NCI-H774 (cell line): Measurements from ENCODE around the gene LHFPL3.
A peak's percentile ranks its signal among the peaks of the same experiment; 100 is the strongest.
"Not testable (repeated sequence)": the region's sequence is repeated elsewhere in the genome, so short reads cannot be mapped to it uniquely, and the experiment has no call there.

Source experiments
- DNase-seq: peaks from one replicate; lab custom pipeline; 2025; lab: John Stamatoyannopoulos, UW

LHFPL3 gene

GRCh38 chr7:104482362-104483037 lies 154.1 kb downstream of the LHFPL3 start:
- DNase-seq, result peak; percentile 76

- no peak for DNase-seq
Measured at GRCh38 chr7:104486931-104487330, 158.5 kb downstream of the LHFPL3 start.

DNA sequence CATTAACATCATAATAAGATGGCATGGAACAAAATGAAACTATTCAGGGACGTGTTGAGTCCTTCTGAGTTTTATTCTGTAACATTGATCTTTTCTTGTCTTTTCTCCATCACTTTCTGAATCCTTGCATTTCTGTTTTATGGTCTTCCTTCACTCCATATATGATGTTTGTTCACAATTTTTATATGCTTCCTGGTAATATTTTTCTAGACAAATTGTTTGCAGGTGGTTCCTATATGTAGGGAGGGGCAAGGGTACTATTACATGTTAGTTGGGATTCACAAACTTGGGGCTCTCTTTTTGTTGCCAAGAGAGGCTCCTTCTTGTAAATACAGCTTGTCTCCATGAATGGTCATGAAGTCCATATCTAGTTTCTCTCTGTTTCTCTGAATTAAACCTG lies 159.2 kb downstream of the LHFPL3 start:
- DNase-seq, result no peak

DNA sequence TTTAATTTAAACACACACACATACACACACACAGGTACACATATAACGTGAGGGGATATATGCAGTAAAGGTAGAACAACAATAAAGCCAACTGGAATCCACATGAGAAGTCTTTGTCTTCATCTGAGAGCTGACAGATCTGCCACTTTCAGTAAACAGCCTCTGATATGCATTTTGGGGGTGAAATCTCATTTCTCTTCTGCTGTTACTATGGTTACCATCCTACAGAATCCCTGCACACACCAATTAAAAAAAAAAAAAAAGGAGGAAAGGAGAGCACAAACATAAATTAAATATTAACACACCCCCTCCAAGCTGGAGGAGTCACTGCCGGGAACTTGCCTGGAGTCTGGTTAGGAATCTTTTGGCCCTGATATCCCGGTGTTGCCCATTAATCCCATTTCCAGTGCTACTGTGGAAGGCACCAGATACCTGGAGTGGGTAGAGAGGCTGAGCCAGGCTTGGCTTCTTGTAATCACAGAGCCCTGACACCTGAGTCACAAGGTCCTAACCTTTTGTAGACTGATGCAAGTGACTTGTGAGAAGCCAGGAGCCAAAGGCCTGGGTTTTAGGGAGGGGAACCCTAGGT lies 169.1 kb downstream of the LHFPL3 start:
- no peak for DNase-seq

DNA sequence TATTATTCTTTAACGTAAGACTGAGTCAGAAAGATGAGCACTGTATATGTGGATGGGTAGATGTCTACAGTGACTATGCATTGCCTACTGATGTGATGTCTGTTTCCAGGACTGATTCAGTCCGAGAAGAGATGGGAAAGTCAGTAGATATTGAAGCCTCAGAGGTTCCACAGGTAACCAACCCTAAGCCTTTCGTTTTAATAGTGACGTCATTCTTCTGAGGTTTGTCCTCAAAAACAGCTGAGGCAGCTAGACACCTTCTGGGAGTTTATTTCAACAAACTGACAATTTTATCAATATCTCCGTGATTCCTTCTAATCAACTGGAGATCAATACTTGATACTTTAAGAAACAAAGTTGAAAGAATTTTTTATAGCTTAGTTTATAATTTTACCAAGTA lies 171.6 kb downstream of the LHFPL3 start:
- no peak for DNase-seq

DNA sequence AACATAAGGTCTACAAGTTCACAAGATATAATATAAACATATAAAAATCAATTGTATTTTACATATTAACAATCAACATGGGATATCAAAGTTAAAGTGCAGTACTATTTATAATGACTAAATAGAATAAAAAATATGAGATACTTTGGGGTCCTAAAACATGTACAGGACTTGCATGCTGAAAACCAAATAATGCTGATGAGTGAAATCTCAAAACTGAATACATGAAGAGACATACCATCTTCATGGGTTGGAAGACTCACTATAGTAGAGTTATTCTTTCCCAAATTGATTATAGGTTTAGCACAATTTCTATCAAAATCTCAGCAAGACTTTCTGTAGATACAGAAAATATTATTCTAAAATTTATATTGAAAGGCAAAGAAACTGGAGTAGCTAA lies 181.5 kb downstream of the LHFPL3 start:
- DNase-seq, result no peak

- DNase-seq, result no peak
Measured at GRCh38 chr7:104524853-104525252, 196.4 kb downstream of the LHFPL3 start.

DNA sequence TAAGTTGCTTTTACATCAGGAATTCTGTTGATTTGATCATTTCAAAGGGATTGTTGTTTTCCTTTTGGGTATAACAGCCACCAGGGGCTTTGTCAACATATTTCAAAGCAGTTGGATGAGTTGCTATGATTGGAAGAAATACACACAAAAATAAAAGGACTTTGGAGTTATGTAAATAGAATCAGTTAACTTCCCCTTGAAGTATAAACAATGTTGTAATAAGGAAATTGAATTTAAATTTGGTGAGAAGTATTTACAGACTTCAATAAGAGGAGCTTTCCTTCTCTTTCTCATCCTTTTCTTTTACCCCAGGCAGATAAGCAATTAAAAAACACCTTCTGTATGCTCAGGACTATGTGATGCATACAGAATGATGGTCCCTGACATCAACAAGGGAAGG lies 199.7 kb downstream of the LHFPL3 start:
- no peak for DNase-seq

DNA sequence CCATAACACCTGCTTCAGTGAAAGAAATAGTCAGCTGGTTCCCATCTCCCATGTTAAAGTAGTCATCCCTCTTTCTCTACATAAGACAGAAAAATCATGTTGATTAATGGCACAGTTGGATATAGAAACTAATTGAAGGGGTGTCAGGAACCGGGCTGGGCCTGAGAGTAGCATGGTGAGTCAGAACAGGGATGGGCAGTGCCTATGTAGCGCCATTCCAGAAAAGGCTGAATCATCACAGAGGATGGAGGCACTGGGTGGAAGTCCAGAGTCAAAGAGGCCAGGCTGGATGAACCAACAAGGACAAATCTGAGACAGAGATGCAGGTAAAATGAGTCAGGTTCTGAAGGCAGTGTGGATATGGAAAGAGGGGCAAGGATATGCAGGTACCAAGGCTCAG lies 201.2 kb downstream of the LHFPL3 start:
- no peak for DNase-seq

GRCh38 chr7:104530251-104530650 lies 201.8 kb downstream of the LHFPL3 start:
- no peak for DNase-seq

GRCh38 chr7:104534149-104534548 lies 205.7 kb downstream of the LHFPL3 start:
- no peak for DNase-seq

DNA sequence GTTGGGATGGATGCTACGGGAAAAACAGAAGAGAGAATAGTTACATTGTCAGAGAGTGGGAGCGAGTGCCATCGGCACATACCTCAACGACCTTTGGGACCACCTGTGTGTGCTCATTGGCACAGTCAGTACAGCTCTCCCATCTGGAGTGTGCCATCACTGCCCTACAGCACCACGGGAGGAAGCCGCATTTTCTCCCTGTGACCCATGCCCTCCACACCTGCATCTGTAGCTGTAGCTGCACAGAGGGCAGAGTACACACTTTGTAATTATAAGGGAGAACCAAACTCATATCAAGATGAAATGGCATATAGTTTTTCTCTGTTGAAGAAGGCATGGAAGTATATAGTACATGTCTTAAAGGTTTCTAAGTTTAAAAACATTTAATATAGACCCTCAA lies 207.4 kb downstream of the LHFPL3 start:
- no peak for DNase-seq

- no peak for DNase-seq
Measured at GRCh38 chr7:104536956-104537355, 208.6 kb downstream of the LHFPL3 start.

DNA sequence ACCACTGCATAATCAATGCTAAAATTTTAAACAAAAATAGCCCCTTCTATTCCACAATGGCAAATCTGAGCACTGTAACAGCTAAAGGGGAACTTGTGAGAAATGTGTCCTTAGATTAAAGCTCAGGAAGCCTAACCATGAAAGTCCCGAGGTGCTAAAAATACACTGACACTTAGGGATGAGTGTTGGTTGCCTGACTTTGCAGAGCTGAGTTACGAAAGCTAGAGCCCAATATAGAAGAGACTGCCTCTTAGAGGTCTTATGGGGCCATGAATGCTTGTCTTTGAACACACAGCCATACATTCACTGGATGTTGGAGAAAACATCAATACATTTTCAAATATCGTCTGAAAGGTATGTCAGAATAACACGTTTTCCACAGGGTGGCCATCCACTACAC lies 209.7 kb downstream of the LHFPL3 start:
- DNase-seq, result no peak

DNA sequence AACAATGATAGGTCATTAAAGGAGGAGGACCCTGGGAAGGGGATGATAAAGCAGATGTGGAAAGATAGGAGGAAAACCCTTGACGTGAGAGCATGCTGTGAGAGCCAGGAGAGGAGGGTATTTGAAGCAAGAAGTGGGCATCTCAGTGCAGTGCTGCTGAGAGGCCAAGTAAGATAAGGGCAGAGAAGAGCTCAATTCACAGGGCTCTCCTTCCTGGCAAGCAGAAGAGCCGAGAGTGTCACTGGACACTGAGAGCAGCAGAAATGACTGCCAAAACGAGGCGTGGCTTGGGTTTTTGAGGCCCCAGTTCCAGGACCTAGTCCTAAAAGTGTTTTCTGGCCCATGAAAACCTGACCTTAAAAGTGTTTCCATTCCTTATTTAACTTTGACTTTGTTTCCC lies 213.5 kb downstream of the LHFPL3 start:
- no peak for DNase-seq

GRCh38 chr7:104548861-104549260 lies 220.5 kb downstream of the LHFPL3 start:
- no peak for DNase-seq

DNA sequence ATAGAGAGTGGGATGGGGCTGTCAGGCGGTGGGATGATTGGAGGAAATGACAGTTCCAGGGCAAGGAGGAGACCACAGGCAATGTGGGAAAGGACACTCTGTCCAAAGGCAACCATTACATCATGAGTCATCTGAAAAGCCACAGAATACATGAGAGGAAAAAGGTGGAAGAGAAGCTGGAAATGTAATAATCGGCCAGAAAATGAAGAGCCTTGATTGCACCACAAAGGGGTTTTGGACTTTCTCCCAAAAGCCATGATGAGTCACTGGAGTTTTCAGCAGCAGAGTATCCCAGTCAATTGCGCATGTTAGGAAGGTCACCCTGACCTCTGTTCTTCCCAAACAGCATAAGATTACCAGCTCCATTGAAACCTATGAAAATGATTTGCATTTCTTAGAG lies 222.0 kb downstream of the LHFPL3 start:
- DNase-seq, result no peak

GRCh38 chr7:104551226-104551625 lies 222.8 kb downstream of the LHFPL3 start:
- no peak for DNase-seq

DNA sequence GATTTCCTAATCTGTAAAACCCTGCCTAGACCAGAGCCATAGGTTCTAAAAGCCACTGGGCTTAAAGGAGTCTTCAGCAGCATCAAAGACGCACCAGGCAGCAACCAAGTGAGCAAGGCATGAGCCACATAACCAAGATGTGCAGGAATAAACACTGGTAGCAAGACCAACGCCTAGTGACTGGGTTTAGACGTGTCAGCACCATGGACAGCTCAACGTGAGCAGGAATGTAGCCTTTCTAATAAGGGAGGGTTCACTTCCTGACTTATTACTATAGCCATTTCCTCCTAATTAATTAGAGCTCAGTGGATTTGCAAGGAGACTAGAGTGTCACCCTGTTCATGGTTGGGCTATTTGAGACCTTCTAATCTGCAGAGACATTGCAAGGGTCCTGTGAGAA lies 223.7 kb downstream of the LHFPL3 start:
- no peak for DNase-seq

GRCh38 chr7:104553074-104553473 lies 224.7 kb downstream of the LHFPL3 start:
- no peak for DNase-seq

DNA sequence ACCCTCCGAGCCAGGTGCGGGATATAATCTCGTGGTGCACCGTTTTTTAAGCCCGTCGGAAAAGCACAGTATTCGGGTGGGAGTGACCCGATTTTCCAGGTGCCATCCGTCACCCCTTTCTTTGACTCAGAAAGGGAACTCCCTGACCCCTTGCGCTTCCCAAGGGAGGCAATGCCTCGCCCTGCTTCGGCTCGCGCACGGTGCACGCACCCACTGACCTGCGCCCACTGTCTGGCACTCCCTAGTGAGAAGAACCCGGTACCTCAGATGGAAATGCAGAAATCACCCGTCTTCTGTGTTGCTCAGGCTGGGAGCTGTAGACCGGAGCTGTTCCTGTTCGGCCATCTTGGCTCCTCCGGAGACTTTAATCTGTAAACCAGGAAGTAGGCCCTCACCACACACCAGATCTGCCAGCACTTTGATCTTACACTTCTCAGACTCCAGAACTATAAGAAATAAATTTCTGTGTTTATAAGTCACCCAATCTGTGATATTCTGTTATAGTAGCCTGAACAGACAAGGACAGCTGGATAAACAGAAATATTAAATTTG lies 235.0 kb downstream of the LHFPL3 start:
- DNase-seq, result not testable (repeated sequence)

GRCh38 chr7:104569751-104570150 lies 241.3 kb downstream of the LHFPL3 start:
- DNase-seq, result no peak

DNA sequence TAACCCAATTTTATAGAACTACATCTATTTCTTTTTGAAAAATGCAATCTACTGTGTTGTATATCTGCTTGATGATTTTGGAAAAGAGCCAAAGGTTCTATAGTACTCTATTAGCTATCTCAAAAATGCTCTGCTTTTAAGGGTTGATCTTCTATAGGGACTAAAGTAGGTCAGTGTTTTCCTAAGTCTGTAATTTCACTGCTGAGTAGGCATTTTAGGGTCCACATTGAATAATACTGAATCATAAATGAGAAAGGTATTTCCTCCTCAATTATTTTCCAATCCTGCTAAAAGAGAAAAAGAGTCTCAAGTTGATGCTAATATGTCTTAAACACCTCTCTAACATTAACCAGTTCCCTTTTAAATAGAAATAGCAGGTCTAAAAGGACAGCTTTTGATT lies 244.2 kb downstream of the LHFPL3 start:
- no peak for DNase-seq

DNA sequence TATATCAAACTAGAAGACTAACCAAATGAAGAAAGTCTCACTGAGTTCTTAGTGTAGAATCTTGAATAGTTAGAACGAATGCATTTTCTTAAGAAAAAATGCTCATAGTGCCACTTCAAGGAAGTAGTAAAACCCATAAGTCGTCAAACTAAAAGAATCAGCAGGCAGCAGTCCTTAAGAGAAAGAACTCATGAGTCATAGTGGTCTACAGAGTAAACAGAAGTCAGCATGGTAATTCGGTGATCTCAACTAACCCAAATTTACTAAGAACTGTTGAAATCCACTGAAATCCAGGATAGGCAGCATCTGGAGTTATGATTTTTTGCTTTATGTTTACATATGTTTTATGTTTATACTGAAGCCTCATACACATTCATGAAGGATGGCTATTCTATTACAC lies 256.2 kb downstream of the LHFPL3 start:
- DNase-seq, result no peak
